ENCODE data around the gene PSPC1. TPM values are rescaled to one million over a fixed set of nuclear protein-coding genes. Genes with fewer than 3 reads are reported as not detected.

The PSPC1 gene
- total and polyA plus RNA-seq, 11 donors, result 18.8 to 31.5 (median 26.0) TPM

DNA sequence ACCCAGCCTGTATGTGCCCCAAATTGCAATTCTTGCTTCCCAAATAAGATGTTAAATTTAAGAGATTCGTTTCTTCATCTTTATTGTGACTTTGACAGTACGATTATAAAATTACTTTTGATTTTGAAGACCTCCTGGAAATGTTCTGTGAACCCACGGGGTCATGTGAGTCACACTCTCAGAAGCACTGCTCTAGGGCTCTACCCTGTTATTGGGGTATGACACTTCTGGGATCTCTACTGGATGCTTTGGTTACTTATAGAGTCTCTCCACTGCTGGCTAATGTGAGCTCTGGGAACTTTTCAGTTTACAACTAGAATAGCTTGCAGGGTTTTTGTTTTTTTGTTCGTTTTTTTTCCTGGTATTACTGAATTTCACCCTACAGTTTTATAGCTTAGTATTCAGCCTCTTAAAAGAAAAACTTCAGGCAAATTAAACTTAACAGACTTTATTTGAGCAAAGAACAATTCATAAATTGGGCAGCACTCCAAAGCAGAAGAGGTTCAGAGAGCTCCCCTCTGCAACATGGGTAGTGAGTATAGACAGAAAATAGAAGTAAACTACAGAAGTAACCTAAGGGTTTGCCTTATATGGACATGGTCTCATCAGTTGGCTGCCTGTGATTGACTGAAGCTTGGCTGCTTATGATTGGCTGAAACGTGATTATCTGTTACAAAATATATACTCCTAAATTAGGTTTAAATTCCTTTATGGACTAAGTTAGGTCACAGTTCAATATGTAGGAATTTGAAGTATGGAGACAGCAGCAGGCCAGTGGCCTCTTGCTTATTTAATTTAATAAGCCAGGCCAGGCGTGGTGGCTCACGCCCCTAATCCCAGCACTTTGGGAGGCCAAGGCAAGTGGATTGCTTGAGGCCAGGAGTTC, 28.5 kb upstream of the PSPC1 start:
- no peak for ATAC-seq
- no peak overlapping the region for H3K4me3 ChIP-seq
- H3K36me3 ChIP-seq, result peaks cover 0 to 13% (median 0%) of the 10 kb centered on the region in 9 donors
- no peak overlapping the region for H3K27ac ChIP-seq
- DNase-seq, result no peak
- H3K4me1 ChIP-seq, result no peaks in the 10 kb centered on the region
- intact Hi-C loops (cut with DNase I), result no loop called here
- TF ChIP-seq, protein P1, sequence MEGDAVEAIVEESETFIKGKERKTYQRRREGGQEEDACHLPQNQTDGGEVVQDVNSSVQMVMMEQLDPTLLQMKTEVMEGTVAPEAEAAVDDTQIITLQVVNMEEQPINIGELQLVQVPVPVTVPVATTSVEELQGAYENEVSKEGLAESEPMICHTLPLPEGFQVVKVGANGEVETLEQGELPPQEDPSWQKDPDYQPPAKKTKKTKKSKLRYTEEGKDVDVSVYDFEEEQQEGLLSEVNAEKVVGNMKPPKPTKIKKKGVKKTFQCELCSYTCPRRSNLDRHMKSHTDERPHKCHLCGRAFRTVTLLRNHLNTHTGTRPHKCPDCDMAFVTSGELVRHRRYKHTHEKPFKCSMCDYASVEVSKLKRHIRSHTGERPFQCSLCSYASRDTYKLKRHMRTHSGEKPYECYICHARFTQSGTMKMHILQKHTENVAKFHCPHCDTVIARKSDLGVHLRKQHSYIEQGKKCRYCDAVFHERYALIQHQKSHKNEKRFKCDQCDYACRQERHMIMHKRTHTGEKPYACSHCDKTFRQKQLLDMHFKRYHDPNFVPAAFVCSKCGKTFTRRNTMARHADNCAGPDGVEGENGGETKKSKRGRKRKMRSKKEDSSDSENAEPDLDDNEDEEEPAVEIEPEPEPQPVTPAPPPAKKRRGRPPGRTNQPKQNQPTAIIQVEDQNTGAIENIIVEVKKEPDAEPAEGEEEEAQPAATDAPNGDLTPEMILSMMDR (IDR thresholded peaks at IDR 0.05), result no peak
- no peak for TF ChIP-seq POLR2A (IDR thresholded peaks at IDR 0.05)
- no peaks in the 10 kb centered on the region for H3K27me3 ChIP-seq
- H3K9me3 ChIP-seq, result no peaks in the 10 kb centered on the region
- 92 to 98% (median 97%) methylated on average over 7 of the region's 7 CpGs for WGBS, 4 donors

DNA sequence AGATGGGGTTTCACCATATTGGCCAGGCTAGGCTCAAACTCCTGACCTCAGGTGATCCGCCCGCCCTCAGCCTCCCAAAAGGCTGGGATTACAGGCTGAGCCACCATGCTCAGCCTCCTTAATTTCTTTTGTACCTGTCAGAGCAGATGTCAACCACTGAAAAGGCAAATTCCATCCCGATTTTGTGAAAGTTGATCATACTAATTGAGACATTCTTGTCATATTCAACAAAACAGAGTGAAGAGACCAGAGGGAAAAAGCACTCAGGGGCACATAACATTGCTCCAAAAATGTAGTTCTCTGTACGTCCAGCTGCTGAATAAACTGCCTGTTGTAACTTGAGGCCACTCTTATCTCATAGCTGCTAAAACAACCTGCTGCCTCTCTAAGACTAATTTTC, 27.4 kb upstream of the PSPC1 start:
- ATAC-seq (no peak), DNase-seq (no peak)
- no peak overlapping the region for H3K27ac ChIP-seq
- peaks cover 0 to 8% (median 0%) of the 10 kb centered on the region in 9 donors for H3K36me3 ChIP-seq
- WGBS, 4 donors, result 85 to 91% (median 89%) methylated on average over 4 of the region's 4 CpGs
- intact Hi-C loops (cut with DNase I), result no loop called here
- H3K27me3 ChIP-seq, result no peaks in the 10 kb centered on the region
- no peak overlapping the region for H3K4me3 ChIP-seq
- TF ChIP-seq, protein P1 (IDR thresholded peaks at IDR 0.05), result no peak
- no peaks in the 10 kb centered on the region for H3K4me1 ChIP-seq
- no peaks in the 10 kb centered on the region for H3K9me3 ChIP-seq

DNA sequence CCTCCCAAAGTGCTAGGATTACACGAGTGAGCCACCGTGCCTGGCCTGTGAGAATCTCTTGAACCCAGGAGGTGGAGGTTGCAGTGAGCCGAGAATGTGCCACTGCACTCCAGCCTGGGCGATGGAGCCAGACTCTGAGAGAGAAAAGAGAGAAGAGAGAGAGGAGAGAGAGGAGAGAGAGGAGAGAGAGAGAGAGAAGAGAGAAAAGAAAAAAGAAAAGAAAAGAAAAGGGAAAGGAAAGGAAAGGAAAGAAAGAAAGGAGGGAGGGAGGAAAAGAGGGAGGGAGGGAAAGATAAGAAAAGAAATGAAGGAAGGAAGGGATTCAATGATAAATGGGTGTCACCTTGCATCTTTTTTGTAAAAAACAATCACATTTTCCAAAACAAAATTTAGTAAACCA, 23.0 kb upstream of the PSPC1 start:
- no peak overlapping the region for H3K27ac ChIP-seq
- H3K4me3 ChIP-seq, result no peak overlapping the region
- 86 to 91% (median 90%) methylated on average over 4 of the region's 4 CpGs for WGBS, 4 donors
- ATAC-seq (no peak), DNase-seq (no peak)
- no peaks in the 10 kb centered on the region for H3K27me3 ChIP-seq
- no peak for TF ChIP-seq POLR2A (IDR thresholded peaks at IDR 0.05)
- TF ChIP-seq, protein P1 (IDR thresholded peaks at IDR 0.05), result no peak
- H3K4me1 ChIP-seq, result no peaks in the 10 kb centered on the region
- no peaks in the 10 kb centered on the region for H3K9me3 ChIP-seq
- H3K36me3 ChIP-seq, result peaks cover 0 to 8% (median 0%) of the 10 kb centered on the region in 9 donors
- intact Hi-C loops (cut with DNase I), result no loop called here

DNA sequence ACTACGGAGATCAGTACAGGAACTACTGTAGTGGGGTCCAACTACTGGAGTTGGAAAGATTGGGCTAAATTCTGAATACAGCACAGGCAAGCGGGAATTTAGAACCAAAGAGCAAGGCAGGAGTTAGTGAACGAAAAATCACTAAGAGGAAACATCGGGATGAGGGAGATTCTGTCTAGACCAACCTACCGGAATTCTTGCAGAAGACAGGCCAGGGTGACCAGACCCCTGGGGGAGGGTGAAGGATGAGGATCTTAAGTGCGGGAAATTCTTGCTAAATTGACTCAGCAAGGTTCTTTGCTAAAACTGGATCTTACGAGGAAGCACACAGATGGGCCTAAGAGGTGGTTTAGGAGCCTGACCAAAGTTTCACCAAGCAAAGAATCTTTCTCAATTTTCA, 13.2 kb upstream of the PSPC1 start:
- Histone ChIP-seq H3K27me3 (no peaks in the 10 kb centered on the region), H3K36me3 (no peaks in the 10 kb centered on the region), H3K4me1 (peaks cover 0 to 9% (median 0%) of the 10 kb centered on the region in 12 donors), H3K9me3 (no peaks in the 10 kb centered on the region), H3K27ac (no peak overlapping the region), H3K4me3 (no peak overlapping the region)
- WGBS, 4 donors, result 94 to 97% (median 97%) methylated on average over 7 of the region's 7 CpGs
- intact Hi-C loops (cut with DNase I), result no loop called here
- ATAC-seq (no peak), DNase-seq (no peak)
- TF ChIP-seq POLR2A (IDR thresholded peaks at IDR 0.05), result no peak
- TF ChIP-seq, protein P1 (IDR thresholded peaks at IDR 0.05), result no peak
